ENCODE data around the gene MPO.

MPO gene

GRCh38 chr17:58306131-58306951 lies 25.6 kb upstream of the MPO start:
- DNase-seq, result no peak

DNA sequence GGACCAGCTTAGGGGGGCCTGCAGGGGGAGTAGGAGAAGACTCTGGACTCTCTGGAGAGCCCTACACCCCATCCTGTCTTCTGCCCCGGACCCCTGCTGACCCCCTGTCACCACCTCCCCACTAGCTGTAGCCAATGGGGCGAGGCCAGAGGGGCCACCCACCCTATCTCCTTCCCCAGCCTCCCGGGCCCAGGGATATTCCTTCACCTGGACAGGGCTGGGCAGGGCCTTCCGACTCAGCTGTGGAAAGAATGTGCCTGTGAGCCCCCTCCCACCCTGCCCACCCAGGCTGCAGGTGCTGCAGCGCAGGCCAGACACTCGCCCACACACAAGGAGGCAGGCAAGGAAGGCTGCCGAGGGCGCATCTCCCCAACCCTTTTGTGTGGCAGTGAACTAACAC lies 24.9 kb upstream of the MPO start:
- no peak for DNase-seq

DNA sequence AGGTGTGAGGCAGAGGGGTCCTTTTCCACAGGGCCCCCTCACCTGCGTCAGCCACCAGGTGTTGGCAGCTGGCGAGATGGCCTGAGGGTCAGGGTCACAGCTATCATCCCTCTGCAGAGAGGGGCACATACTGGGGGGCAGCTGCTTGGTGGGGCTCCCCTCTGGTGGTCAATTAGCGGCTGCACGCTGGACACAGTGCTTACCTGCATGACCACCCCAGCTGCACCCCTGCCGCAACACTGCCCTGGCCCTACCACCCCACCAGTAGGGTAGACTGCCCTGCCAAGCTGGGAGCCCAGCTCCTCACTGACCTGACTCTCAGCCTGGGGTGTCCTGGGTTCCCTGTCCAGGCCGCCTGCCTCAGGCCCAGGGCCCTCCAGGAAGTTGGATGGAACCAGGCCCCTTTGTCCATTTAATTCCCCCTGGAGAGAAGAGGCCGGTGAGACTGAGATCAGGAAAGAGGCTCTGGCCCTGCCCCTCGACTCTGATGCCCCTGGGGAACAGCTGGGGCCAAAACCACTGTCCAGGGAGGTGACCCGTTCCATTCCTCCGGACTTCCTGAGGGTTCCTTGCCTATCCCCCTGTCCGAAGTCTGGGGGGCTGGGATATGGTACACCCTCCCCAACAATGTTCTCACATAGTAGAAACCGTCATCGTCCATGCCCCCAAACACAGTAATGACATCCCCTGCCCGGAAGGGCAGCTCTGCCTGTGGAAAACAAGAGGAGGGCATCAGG lies 24.2 kb upstream of the MPO start:
- no peak for DNase-seq

DNA sequence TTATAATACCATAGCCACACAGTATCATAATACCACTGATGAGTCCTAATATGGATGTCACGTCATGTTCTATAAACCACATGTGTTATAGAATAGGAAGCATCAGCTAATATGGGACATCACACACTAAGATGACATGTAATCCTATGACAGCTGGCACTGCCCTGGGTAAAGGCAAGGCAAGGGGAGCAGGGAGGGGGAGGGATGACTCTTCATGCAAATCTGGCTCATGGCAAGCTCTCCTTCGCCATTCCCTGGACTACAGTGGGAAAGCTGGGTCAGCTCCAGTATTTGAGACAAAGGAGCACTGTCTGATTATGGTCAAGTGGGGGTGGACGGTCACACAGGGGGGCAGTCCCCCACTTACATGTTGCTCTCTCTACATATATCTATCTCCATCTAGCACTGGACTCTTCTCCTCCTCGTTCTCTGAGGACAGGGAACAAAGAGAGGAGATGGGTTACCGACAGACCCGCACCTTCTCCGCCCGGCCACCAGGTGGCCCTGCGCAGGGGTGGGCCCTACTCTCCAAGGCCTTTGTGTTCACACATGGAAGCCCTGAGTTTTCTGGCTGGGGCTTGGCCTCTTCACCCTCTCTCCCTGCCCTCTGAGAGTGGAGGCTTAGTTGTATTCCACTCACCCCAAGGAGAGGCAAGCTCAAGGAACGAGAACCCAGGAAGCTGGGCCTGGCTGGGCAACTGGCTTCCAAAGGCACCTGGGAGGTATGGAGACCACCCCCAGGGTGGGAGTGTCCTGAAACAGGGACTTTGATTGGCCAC lies 23.4 kb upstream of the MPO start:
- peak; percentile 60 to 72 for DNase-seq

DNA sequence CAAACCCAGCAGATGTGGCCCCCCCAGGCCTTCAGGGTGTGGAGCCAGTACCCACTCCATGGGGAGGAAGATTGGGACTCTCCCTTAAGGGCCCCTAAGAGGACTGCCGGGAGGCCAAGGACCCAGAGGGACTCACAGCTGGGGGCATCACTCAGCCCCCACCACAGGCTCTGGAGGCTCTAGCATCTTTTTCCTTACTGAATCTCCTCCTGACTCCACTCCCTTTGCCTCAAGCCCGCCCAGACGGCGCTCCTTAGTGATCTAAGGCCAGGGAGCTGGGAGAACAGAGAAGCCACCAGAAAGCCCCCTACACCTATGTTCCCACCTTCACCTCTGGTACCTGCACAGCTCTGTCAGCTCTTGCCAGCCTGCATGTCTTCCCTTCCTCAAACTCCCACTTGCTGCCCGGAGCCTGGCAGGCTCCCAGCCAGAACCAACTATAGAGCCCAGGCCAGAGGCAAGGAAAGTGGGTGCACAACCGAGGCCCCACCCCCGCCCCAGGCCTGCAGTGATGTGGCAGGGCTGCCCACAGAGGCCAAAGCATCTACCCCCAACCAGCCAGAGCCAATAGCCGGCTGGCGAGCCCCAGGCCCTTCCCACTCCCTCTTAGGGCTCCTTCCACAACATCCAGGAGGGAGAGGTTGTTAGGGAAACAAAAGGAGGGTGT lies 22.3 kb upstream of the MPO start:
- no peak for DNase-seq

DNA sequence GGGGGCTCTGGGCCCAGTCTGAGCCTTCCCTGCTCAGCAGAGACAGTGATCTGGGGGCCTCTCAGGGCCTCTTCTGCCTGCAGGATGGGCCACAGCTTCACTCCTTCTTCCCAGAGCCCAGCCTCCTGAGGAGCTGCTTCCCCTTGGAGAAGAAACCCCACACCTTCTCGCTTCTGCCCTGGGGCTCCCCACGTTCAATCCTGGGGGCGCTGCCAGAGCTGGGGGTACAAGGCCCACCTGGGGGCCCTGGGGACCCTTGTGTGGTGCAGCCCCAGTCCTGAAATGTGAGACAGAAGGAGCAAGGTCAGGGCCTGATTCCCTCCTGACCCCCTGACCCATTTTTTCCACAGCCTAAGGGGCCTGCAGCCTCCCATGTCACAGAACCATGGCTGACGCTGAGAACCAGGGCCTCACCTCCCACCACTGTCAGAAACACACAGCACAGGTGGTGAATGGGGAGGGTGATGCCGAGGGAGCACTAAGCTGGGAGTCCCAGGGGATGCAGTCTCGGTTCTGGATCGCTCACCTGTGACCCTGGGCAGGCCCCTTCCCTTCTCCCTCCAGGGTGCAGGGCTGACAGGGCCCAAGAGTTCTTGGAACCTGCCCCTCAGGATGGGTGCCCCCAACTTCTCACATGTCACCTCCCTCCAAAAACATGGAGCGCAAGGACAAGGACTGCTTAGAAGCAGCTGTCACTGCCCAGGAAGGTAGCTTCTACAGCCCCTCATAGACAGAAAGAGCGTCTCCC lies 21.6 kb upstream of the MPO start:
- DNase-seq, result no peak

- no peak for DNase-seq
Measured at GRCh38 chr17:58301504-58302150, 20.9 kb upstream of the MPO start.

- DNase-seq, result no peak
Measured at GRCh38 chr17:58300336-58300735, 19.6 kb upstream of the MPO start.

GRCh38 chr17:58294034-58294433 lies 13.3 kb upstream of the MPO start:
- no peak for DNase-seq

- DNase-seq, result no peak
Measured at GRCh38 chr17:58291246-58291645, 10.5 kb upstream of the MPO start.

DNA sequence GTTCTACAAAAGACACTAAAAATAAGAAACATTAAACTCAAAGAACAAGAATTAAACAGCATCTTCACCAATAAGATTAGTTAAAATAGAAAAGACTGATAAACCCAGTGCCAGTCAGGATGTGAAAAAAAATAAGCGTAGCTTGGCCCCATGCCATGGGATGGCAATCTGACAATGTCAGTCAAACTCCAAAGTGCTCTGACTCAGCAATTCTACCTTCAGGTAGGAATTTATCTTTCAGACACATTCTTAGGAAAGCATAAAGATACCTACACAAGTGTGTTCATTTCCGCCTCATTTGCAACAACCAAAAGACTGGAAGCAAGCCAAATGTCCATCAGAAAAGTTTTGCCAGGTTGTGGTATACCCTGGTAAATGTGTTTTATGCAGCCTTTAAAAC lies 9.1 kb upstream of the MPO start:
- DNase-seq, result no peak

- DNase-seq, result no peak
Measured at GRCh38 chr17:58285422-58285810, 4.7 kb upstream of the MPO start.

DNA sequence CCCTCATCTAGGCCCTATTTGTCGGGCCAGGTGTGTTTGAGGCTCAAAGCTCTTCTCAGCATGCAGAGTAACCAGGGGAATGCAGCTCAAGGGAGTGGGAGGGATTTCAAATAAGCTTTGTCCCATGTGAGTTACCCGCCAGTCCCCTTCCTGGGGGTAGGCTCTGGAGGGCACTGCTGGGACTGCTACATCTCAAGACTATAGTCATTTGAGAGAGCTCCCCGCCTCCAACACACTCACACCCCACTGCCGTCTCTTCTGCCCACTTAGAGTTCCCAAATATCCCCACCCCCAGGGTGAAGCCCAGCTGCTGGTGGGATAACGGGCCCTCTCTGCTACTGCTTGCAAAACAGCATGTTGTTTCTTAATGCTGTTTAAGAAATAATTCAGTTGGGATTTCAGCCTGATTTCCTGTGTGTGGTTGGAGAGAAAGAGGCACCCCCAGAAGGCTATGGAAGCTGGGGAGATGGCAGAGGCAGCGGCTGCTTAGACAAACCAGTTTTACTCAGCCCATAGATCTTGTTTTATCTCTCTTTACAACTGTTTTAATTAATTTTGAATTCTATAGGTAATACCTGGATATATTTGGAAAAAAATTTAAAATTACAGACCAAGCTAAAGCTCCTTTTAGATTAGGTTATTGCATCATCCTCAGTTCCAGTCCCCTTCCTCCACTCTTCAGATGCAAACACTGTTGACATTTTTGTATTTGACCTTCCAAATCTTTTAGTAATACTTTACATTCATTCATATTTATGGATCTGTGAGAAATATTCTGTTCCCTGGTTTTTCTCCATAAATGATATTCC lies 4.1 kb upstream of the MPO start:
- peak; percentile 100 for DNase-seq

DNA sequence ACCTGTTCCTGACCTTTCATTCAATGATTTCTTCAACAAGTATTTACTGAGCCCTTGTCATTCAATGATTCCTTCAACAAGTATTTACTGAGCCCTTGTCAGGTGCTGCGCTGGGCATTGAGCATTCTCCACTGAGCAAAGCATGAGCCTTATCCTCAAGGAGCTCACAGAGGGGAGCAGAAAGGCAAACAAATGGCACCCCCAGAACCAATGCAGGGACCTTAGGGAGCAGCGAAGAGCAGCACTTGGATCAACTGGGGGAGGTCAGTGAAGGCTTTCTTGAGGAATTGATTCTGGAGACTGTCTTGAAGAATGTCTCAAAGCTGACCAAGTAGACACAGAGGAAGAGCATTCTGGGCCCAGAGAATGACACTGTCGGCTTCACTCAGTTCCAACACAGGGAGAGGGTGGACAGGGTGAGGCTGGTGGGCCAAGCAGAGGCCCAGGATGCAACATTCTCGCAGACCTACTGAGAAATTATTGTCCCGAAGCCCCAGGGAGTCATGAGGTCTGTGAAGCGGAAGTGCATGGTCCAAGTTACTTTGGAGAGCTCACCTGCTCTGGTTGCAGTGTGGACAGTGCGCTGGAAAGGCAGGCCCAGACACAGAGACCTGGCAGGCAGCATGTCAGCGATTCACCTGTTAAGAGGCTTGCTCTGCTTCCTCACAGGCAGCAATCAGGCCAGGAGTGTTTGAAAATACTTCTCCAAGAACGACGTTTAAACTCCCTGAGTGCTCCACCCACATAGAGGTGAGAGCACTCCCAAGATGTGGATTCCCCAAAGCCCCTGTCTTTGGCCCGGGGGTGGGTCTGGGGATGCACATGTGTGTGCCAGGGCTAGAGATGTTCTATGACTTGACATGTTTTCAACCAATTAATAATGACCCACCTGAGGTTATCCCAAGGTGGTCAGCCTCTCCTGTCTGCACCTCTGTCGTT lies 3.2 kb upstream of the MPO start:
- DNase-seq, result no peak

DNA sequence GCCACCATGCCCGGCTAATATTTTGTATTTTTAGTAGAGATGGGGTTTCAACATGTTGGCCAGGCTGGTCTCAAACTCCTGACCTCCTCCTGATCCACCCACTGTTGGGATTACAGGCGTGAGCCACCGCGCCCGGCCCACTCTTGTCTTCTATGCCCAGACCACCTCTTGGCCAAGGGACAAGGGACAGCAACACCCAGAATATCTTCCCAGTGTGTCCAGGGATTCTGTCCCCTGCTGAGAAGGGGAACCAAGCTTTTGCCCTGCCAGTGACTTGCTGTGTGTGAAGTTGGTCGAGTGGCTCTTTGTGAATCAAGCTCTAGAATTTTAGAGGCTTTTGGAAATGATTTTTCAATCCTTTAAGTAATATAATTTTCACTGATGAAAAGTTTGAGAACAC lies 1.7 kb upstream of the MPO start:
- no peak for DNase-seq

DNA sequence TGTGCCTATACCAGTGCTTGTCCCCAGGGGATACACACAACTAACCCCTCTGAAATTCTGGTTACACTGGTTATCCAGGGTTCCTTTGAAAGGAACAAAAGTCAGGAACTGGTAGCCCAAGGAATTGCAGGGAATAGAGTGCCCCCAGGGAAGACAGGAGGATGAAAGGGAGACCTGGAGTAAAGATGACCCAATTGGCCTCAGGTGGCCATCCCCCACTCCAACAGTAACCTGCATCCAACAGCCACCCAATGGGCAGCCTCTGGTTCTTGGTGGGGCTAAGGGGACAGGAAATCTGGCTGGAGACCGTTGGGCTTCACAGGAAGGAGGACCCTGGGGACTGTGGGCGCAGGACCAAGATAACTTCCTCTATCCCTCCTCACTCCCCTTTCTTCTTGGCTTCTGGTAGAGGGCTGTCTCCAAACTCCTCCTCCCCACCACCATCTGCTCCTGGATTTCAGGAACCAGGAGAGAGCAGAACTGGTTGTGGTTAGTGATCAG lies 826 bp upstream of the MPO start:
- peak; percentile 100 for DNase-seq

DNA sequence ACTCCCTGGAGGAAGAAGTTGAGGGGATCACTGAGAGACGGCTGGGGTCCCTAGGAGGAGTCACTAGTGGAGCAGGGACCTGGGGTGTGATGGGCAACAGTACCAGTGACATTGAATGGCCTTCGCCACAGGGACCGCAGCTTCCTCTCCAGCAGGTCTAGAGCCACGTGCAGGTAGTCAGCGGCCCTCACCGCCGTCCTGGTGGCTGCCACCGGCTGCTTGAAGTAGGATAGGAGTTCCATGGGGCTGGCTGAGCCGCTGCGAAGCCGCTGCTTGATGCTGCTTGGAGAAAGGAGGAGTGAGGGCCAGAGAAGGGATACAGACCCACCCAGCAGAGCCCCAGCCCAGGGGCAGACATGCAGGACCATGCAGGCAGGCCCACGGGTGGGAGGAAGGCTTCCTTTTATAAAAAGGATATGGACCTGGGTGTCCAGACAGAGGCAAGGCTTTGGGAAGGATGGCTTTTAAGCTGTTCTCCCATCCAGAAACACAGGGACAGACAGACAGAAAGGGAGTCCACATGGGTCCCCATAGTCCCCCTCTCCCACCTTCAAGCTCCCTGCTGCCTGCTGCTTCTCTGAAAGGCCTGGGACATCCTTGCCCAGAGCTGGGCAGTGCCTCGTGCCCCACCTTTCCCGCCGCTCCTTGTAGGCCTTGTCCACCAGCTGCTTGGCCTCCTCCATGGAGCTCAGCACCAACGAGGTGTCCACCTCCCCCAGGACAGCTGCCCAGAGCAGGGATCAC lies 827 bp downstream of the MPO start:
- DNase-seq, result no peak

- no peak for DNase-seq
Measured at GRCh38 chr17:58279016-58279711, 1.6 kb downstream of the MPO start.
